SK-N-SH treated with all-trans-retinoic acid at 6 μM for 48 hours (cell line): Measurements from ENCODE around the gene UROC1.

Source experiments
- ATAC-seq: fragments of 200-7000 bp; cut with Tn5 transposase; 3 replicates; pipeline ENCODE4 v1.9.1; 2020; ENCODE audit warnings: mild to moderate bottlenecking, moderate library complexity
- ARNTL ChIP-seq: fragments of 450-650 bp; formaldehyde crosslinking; IDR thresholded peaks from 2 replicates; pipeline ENCODE4 v1.5.0; 2020; ENCODE audit warnings: low read depth, mild to moderate bottlenecking, moderate library complexity, borderline replicate concordance
- BACH2 ChIP-seq: fragments of 250-450 bp; sonication (Bioruptor Pico); IDR thresholded peaks from 2 replicates; pipeline ENCODE4 v1.9.0; 2021; ENCODE audit warnings: mild to moderate bottlenecking, borderline replicate concordance
- CSDC2 ChIP-seq: fragments of 250-450 bp; sonication (Bioruptor Pico); IDR thresholded peaks from 2 replicates; pipeline ENCODE4 v1.5.0; 2020; ENCODE audit warnings: mild to moderate bottlenecking, moderate library complexity
- ESRRG ChIP-seq: fragments of 250-450 bp; sonication (Bioruptor Pico); IDR thresholded peaks from 2 replicates; pipeline ENCODE4 v1.6.1; 2021; ENCODE audit warnings: mild to moderate bottlenecking
- ISL1 ChIP-seq: fragments of 250-450 bp; sonication (Bioruptor Pico); IDR thresholded peaks from 2 replicates; pipeline ENCODE4 v2.1.2; 2022; ENCODE audit warnings: mild to moderate bottlenecking, moderate library complexity
- OSR1 ChIP-seq: fragments of 250-450 bp; sonication (Bioruptor Pico); IDR thresholded peaks from 2 replicates; pipeline ENCODE4 v1.8.0; 2022; ENCODE audit warnings: moderate library complexity, mild to moderate bottlenecking, inconsistent platforms
- RARB ChIP-seq: fragments of 250-450 bp; sonication (Bioruptor Pico); IDR thresholded peaks from 2 replicates; pipeline ENCODE4 v1.8.0; 2021; ENCODE audit warnings: mild to moderate bottlenecking, moderate library complexity
- SNAI2 ChIP-seq: fragments of 250-450 bp; sonication (Bioruptor Pico); IDR thresholded peaks from 2 replicates; pipeline ENCODE4 v1.5.0; 2020; ENCODE audit warnings: mild to moderate bottlenecking, moderate library complexity
- TOX ChIP-seq: fragments of 250-450 bp; sonication (Bioruptor Pico); IDR thresholded peaks from 2 replicates; pipeline ENCODE4 v1.8.0; 2021; ENCODE audit warnings: mild to moderate bottlenecking, moderate library complexity, borderline replicate concordance
- ZC3H10 ChIP-seq: fragments of 250-450 bp; sonication (Bioruptor Pico); IDR thresholded peaks from 2 replicates; pipeline ENCODE4 v1.5.1; 2021; ENCODE audit warnings: mild to moderate bottlenecking, moderate library complexity
- ZNF565 ChIP-seq: fragments of 450-650 bp; formaldehyde crosslinking; conservative IDR thresholded peaks from 2 replicates; pipeline ENCODE4 v1.5.0; 2020; ENCODE audit warnings: low read depth, mild to moderate bottlenecking, moderate library complexity
- ZNF70 ChIP-seq: fragments of 450-650 bp; formaldehyde crosslinking; IDR thresholded peaks from 2 replicates; pipeline ENCODE4 v1.5.0; 2020; ENCODE audit warnings: mild to moderate bottlenecking, moderate library complexity
- ZNF8 ChIP-seq: fragments of 450-650 bp; formaldehyde crosslinking; IDR thresholded peaks from 2 replicates; pipeline ENCODE4 v1.5.0; 2020; ENCODE audit warnings: mild to moderate bottlenecking, moderate library complexity
- TF ChIP-seq, protein P1 (sequence below): fragments of 250-450 bp; sonication (Bioruptor Pico); IDR thresholded peaks from 2 replicates; pipeline ENCODE4 v1.8.0; 2021; ENCODE audit warnings: low read depth, mild to moderate bottlenecking, moderate library complexity, borderline replicate concordance
- TF ChIP-seq, protein P2 (sequence below): fragments of 250-450 bp; sonication (Bioruptor Pico); IDR thresholded peaks from 2 replicates; pipeline ENCODE4 v1.8.0; 2020; ENCODE audit warnings: mild to moderate bottlenecking, moderate library complexity, borderline replicate concordance
- TF ChIP-seq, protein P3 (sequence below): fragments of 250-450 bp; sonication (Bioruptor Pico); IDR thresholded peaks from 2 replicates; pipeline ENCODE4 v1.5.0; 2020; ENCODE audit warnings: mild to moderate bottlenecking, moderate library complexity
- TF ChIP-seq, protein P4 (sequence below): fragments of 250-450 bp; sonication (Bioruptor Pico); IDR thresholded peaks from 2 replicates; pipeline ENCODE4 v1.5.1; 2021; ENCODE audit warnings: mild to moderate bottlenecking, moderate library complexity

Gene UROC1

DNA sequence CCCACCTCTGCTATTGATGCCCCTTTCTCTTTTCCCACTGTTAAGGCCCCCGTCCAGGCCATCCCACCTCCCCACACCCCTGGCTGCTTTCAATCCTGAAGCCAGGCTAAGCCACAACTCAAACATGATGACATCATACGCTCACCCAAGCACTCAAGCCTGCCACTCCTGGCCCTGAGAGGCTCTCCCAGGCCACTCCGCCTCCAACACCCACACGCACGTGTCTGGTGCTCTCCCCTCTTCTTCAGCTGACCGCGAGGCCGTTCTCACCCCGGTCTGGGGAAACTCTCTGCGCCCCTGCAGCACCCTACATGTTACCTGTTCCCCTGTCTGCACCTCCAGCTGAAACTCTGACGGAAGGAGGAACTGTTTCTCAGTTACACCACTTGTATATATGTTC, 48.1 kb downstream of the UROC1 start (continued):
- TF ChIP-seq, protein P1, sequence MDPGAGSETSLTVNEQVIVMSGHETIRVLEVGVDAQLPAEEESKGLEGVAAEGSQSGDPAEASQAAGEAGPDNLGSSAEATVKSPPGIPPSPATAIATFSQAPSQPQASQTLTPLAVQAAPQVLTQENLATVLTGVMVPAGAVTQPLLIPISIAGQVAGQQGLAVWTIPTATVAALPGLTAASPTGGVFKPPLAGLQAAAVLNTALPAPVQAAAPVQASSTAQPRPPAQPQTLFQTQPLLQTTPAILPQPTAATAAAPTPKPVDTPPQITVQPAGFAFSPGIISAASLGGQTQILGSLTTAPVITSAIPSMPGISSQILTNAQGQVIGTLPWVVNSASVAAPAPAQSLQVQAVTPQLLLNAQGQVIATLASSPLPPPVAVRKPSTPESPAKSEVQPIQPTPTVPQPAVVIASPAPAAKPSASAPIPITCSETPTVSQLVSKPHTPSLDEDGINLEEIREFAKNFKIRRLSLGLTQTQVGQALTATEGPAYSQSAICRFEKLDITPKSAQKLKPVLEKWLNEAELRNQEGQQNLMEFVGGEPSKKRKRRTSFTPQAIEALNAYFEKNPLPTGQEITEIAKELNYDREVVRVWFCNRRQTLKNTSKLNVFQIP (CRISPR knock-in tag) = no peak
- TF ChIP-seq ZNF565 (CRISPR knock-in tag) = no peak

DNA sequence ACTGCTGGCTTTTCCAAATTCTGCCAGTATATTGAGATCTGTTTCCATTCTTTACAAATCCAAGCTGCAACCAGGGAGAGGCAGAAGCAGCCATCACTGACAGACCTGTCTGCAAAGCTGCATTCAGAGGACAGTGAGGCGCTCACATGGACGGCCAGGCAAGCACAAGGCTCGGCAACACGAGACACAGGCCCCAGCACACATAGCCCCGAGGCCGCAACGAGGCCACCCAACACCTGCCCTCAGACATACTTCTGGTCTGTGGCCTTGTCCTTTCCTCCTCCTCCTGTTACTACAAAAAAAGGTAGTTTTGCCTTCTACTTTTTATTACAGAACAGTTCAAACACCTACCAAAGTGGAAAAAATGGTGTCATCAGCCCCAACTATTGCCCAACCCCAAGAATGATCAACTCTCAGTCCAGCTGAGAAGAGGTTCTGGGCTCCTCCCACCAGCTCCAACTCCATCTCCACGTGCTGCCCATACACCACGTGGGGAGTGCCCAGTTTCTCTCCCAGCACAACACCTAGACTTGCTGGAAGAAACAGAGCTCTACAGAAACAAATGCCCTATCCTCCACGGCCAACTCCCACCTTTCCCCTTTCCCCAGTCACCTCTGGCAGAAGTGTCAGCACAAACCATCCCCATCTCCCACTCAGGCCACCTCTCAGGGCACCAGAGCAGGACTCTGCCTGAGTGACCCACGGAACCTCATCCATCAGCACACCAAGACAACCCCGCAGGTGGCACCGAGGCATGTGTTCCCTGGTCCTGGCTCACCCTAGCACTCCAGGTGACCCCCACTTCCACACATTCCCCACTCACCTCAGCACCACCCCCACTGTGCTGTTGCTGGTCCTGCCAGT, 49.3 kb downstream of the UROC1 start:
- no peak for ATAC-seq
- TF ChIP-seq RARB (no peak), ZC3H10 (CRISPR knock-in tag) (no peak), ISL1 (no peak), TOX (CRISPR knock-in tag) (no peak), ESRRG (CRISPR knock-in tag) (no peak), ARNTL (CRISPR knock-in tag) (no peak)
- TF ChIP-seq, all 23 proteins: peak for 0

DNA sequence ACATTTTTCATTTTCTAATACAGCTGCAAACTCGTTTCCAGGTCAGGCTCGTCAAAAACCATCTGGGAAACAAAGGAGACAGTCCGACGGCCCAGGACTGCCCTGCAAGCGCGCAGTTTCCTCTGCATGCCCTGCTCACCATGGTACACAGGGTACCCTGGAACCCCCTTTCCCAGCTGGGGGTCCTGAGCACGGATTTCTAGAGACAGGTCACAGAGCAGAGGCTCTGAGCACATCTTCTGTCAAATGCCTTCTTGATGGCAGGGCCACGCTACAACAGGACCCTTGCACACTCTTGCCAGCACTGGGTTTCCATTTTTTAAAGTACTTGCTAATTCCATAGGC, 50.0 kb downstream of the UROC1 start:
- TF ChIP-seq, protein P2, sequence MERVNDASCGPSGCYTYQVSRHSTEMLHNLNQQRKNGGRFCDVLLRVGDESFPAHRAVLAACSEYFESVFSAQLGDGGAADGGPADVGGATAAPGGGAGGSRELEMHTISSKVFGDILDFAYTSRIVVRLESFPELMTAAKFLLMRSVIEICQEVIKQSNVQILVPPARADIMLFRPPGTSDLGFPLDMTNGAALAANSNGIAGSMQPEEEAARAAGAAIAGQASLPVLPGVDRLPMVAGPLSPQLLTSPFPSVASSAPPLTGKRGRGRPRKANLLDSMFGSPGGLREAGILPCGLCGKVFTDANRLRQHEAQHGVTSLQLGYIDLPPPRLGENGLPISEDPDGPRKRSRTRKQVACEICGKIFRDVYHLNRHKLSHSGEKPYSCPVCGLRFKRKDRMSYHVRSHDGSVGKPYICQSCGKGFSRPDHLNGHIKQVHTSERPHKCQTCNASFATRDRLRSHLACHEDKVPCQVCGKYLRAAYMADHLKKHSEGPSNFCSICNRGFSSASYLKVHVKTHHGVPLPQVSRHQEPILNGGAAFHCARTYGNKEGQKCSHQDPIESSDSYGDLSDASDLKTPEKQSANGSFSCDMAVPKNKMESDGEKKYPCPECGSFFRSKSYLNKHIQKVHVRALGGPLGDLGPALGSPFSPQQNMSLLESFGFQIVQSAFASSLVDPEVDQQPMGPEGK (CRISPR knock-in tag) = no peak
- no peak for TF ChIP-seq SNAI2 (CRISPR knock-in tag)
- TF ChIP-seq ZNF70 (CRISPR knock-in tag) = no peak
- TF ChIP-seq OSR1 = no peak
- TF ChIP-seq BACH2 (CRISPR knock-in tag) = no peak
- no peak for TF ChIP-seq ZNF8 (CRISPR knock-in tag)
- TF ChIP-seq ARNTL (CRISPR knock-in tag) = no peak
- no peak for TF ChIP-seq RARB
- TF ChIP-seq, protein P3, sequence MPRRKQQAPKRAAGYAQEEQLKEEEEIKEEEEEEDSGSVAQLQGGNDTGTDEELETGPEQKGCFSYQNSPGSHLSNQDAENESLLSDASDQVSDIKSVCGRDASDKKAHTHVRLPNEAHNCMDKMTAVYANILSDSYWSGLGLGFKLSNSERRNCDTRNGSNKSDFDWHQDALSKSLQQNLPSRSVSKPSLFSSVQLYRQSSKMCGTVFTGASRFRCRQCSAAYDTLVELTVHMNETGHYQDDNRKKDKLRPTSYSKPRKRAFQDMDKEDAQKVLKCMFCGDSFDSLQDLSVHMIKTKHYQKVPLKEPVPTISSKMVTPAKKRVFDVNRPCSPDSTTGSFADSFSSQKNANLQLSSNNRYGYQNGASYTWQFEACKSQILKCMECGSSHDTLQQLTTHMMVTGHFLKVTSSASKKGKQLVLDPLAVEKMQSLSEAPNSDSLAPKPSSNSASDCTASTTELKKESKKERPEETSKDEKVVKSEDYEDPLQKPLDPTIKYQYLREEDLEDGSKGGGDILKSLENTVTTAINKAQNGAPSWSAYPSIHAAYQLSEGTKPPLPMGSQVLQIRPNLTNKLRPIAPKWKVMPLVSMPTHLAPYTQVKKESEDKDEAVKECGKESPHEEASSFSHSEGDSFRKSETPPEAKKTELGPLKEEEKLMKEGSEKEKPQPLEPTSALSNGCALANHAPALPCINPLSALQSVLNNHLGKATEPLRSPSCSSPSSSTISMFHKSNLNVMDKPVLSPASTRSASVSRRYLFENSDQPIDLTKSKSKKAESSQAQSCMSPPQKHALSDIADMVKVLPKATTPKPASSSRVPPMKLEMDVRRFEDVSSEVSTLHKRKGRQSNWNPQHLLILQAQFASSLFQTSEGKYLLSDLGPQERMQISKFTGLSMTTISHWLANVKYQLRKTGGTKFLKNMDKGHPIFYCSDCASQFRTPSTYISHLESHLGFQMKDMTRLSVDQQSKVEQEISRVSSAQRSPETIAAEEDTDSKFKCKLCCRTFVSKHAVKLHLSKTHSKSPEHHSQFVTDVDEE (CRISPR knock-in tag) = no peak
- ATAC-seq = no peak

DNA sequence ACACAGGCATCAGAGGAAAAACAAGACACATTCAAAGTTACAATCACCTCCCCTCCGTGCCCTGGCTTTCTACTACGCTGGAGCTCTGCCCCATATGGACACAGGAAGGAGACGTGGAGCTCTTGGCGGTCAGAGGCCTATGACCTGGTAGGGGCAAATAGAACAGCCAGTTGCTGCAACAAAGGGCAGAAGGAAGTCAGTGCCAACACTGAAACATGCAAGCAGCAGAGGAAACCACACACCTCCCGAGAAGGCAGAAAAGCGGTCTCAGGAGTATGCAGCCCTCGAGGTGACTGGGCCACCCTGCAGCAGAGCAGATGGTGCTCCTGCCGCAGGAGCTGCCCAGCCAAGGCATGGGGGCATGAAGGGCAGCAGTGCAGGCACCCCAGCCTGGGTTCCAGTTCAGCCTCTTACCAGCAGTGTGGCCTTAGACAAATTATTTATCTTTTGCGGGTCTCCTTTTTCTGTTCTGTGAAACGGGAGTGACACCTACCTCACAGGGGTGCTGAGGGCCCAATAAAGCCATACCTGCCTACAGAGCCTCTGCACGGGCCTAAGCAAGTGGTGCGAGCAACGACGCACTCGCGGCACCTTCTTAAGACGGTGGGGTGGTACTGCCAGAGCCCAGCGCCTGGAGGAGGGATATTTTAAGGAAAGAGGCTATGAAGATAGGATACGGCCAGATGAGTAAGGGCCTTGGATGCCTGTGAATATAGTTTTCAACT, 50.5 kb downstream of the UROC1 start:
- no peak for TF ChIP-seq CSDC2
- TF ChIP-seq, all 23 proteins: peak for 0
- no peak for ATAC-seq

DNA sequence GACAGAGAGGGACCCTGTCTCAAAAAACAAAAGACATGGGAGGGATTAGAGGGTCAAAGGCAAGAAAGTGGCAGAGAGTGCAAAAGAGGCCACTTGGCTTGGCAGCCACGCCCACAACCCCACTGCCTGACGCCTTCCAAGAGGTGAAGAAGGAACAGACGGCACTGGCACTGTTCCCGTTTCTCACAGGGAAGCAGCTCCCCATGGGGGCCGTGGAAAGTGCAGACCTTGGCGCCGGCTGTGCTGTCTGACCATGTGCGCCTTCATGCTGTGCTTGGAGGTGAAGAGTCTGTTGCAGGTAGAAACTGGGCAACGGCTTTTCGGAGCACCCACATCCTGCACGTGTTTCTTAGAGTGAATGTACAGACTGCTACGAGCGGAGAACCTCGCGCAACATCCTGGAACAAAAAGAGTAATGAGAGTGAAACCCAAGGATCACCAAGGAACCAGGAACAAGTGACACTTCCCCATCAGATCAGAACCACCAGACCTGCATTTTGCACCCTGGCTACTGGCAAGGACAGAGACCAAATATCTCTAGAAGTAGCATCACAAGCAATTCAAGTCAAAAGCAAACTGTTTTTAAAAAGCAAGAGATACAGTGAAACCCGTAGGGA, 51.5 kb downstream of the UROC1 start:
- TF ChIP-seq, protein P4, sequence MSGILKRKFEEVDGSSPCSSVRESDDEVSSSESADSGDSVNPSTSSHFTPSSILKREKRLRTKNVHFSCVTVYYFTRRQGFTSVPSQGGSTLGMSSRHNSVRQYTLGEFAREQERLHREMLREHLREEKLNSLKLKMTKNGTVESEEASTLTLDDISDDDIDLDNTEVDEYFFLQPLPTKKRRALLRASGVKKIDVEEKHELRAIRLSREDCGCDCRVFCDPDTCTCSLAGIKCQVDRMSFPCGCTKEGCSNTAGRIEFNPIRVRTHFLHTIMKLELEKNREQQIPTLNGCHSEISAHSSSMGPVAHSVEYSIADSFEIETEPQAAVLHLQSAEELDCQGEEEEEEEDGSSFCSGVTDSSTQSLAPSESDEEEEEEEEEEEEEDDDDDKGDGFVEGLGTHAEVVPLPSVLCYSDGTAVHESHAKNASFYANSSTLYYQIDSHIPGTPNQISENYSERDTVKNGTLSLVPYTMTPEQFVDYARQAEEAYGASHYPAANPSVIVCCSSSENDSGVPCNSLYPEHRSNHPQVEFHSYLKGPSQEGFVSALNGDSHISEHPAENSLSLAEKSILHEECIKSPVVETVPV = no peak
- TF ChIP-seq, all 23 proteins: peak for 0
- ATAC-seq = no peak
